HG03095 (cell line): ENCODE measurements around the gene ODC1.
"Not testable (repeated sequence)": the region's sequence is repeated elsewhere in the genome, so short reads cannot be mapped to it uniquely, and the experiment has no call there.

Experiments
- ATAC-seq: cut with Tn5 transposase; IDR thresholded peaks from one replicate; pipeline ENCODE4 v1.9.1; 2021; ENCODE audit warnings: moderate library complexity; ENCODE audit not compliant: unreplicated experiment

Gene ODC1

DNA sequence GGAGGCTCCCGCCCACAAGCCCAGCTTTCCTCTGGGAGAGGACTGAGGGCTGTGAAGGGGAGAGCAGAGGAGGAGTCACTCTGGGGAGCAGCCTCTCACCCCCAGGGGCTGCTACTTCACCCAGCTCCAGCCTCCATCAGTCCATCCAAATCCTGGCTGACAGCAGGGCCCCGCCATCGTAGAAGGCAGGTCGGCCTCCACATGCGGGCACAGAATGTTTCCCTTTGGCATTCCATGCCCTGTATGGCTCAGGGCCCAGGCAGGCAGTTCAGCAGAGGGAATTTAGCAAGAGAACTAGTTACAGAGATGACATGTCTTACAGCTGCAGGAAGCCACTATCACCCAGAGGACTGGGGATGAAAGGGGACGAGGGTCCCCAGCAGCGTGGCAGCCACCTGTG, 6.4 kb upstream of the ODC1 start:
- ATAC-seq, result no peak

DNA sequence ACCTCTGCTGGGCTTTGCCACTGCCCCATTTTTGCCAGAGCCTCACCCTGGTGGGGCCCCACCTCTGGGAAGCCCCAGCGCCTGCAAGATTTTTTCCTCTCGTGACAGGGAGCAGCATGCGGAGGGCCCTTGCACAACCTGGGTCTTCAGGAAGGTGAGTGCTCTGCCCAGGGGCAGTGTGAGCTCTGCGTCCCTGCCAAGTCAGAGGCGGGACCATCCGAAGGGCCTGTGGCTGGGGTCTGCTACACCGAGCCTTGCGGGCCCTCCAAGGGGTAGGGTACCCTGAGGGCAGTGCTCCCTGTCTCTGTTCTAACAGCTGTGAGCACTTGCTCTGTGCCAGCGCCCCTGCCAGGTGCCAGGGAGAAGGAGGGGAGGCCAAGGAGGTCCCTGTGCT, 5.8 kb upstream of the ODC1 start:
- no peak for ATAC-seq

DNA sequence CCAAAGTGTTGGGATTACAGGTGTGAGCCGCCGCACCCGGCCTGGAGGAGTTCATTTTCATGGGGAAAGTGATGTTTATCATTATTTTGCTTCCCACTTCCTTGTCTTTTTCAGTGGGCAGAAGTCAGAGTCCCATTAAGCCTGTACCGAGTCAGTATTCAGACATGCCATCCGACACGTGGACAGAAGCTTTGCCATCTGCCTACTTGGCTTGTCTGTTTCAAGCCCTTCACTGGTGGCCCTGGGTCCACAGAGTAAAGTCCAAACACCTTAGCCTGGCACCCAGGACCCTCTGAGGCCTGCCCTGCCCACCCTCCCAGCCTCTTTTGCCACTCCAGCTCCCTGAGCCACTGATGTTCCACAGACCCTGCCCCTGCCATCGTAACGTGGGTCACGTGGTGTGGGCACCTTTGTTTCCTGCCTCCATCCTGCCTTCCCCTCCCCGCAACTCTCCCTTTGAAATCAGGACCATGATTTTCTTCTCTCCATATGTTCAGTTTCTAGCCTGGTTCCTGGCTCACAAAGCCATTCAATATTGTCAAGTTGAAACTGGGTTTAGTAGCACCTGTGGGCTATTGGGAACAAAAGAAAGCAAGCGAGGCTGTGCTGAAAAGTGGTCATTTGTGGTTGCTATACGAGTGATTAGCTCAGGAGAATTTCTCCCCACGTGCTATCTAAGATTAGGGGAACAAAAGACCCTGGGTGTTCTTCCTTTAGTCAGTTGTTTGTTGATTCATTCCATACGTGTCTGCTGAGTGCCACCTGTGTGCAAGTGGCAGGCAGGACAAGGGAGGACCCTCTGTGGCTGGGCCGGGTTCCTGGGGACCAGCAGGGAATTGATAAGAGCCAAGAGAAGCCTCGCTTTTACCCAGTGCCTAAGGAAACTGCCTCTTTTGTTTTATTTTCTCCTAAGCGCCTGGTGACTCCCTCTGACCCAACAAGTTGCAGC, 5.1 kb upstream of the ODC1 start:
- ATAC-seq, result no peak

DNA sequence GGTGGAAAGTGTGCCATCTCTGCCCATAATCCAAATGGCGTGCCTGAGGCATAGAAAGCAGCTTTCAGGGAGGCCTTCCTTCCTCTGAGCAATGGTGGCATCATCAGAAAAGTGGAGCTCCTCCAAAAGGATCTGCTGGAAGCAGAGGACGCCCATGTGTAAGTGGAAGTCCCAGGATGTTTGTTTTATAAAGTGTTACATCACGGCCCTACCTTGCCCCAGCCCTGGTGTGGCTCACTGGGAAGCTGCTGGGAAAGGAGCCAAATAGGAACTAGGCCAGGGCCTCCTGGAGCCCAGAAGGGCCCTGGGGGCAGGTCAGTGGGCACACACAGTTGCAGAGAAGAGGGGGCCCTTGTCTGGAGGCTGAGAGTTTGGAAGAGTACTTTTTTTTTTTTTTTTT, 4.2 kb upstream of the ODC1 start:
- no peak for ATAC-seq

DNA sequence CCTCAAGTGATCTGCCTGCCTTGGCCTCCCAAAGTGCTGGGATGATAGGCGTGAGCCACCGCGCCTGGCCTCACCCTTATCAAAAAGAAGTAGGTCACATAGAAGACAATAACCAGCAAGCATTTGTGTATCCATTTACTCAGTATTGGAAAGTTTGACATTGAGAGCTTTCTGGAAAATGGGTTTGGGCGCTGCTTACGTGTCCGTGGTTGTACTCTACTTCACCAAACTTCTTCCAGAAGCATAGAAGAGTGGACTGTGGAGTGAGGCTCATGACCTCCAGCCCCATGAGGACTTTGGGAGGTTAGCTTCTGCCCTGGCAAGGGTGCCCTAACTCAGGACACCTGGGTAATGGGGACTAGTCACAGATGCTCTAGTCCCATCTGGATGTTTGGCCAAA, 3.7 kb upstream of the ODC1 start:
- ATAC-seq, result no peak

DNA sequence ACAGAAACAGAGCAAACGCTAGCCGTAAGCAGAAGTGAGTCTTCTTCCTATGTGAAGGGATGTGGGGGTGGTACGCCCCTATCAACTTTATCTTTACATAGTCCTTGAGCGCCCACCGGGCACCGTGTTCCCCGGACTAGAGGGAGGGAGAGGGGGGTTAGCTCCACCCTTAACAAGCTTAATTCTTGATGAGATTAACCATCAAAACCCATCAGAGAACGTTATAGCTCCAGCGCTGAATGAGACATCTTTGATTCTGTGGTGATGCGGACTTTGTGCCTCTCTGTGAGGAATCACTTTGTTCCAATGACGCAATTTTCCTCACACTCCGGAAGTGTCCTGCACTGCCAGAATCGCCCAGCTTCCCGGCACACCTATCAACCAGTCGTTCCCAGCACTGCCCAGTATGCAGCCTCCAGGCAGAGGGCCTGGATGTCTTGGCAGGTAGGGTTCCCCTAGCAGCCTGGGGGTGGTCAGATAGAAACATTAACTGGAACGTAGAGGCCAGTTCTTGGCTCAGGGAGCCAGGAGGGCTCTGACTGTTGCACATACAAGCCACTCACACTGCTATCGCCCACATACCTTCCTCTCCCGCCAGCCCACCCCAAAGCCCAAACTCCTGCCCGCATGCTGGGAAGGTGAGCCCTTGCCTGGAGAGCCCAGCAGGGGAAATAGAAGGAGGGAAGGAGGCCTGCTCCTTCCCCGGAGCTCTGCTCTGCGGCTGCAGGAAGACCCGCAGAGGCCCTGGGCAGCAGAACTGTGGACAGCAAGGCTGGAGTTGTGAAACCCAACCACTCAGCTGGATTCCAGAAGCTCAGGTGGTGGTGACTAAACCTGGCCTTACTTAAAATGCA, 1.9 kb upstream of the ODC1 start:
- no peak for ATAC-seq

DNA sequence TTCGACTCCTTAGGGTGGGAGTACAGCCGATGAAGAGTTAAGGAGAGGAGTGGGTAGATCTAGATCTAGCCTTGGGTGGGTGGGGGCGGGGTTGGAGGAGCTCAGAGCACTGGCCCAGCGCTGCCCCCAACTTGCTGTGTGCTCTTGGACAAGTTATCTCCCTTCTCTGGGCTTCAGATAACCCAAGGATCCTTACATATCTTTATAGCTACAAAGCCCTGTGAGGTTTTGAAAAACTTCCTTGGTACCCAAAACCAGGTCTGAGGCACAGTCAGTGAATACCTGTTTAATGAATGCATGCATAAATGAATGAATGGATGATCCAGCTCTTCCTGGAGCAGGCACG, 1.3 kb upstream of the ODC1 start:
- no peak for ATAC-seq

DNA sequence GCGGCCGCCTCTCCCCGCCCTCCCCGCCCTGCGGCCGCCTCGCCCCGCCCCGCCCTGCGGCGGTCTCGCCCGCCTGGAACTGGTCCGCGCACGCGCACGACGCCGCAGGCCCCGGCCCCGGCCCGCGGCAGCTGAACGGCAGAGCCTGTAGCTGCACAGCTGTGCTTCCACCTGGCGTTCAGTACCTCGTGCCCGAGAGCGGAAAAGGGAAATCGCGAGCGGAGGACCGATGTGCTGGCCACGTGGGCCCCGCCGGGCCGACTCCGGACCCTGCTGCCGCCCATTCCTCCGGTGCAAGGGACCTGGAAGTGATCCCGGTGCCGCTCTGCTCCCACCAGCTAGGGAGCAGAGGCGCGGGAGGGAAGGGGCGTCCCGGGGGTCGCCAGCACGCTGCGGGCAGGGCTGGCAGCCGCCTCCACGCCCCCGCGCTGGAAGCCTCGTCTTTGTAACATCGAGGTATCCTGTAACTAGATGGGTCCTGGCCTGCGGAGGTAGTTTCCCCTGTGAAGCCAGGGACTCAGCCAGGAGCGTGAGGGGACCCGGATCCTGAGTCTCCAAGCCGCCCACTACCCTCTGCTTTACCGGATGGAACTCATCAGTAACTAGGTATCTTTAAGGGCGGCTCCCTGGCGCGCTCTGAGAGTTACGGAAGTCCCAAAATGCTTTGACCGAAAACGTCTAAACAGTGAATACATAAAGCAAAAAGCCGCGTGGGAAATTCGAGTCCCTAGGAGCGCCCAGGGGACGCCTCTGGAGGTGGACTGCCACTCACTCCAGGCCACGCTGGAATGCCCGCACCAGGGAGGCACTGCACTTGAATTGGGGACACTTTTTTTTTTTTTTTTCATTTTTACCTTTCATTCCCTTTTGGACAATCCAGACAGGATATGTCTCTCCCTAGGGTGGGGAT, 704 bp upstream of the ODC1 start:
- peak; percentile 52 for ATAC-seq

DNA sequence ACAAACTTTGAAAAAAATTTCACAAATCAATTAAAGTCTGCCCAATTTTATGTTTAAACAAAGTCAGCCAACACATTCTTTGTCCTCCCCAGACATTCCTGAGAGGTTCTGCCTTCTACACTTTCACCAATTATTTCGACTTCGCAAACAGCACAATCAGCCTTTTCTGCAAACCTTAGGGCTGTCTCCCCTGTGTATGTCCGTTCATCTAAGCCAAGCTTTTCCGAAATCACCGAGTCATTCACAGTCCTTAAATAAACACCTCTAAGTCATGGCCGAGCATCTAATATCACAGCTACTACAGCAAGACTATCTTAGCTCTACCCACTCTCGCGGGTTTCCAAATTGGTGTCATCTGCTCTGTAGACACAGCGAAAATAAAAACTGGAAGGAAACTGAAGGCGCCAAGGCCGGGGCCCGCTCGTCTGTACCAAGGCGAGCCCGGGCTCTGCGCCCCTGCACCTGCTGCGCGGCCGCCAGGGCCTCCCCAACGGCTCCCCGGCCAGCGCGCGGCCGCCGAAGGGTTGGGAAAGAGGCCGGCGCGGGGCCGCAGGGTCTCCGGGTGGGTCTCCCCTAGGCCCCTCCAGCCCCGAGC, 730 bp downstream of the ODC1 start:
- ATAC-seq, result peak; percentile 27

DNA sequence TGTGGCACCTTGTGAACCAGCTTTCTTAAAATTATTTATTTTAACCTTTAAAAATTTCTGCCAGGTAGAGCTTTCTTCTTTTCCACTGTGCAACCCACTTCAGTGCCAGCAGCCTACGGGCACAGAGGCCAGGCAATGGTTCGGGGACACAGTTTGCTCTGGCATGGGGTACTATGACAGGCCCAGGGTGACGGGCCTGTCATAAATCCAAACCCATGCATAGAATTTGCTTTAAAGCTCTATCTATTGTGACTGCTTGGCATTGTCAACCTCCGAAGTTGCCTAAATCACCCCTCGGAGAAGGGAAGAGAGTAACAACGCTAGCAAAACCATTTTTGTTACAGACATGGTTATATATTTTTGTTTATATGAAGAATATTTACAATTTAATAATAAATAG, 1.5 kb downstream of the ODC1 start:
- no peak for ATAC-seq

DNA sequence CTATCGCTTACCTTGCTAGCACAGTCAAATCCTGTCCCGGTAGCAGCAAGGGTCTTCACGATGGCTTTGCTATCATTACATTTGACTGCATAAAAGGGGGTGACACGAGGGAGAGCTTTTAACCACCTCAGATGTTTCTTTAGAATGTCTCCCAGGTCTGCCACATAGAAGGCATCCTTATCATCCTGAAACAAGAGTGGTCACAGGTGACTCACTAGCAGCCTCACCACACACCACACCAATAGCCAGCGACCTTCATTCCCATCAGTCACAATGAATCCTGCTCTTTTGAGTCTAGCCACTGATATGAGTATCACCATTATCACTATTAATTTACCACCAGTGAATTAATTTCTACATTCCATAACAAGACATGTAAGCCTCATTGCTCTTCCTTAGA, 3.7 kb downstream of the ODC1 start:
- ATAC-seq, result no peak

DNA sequence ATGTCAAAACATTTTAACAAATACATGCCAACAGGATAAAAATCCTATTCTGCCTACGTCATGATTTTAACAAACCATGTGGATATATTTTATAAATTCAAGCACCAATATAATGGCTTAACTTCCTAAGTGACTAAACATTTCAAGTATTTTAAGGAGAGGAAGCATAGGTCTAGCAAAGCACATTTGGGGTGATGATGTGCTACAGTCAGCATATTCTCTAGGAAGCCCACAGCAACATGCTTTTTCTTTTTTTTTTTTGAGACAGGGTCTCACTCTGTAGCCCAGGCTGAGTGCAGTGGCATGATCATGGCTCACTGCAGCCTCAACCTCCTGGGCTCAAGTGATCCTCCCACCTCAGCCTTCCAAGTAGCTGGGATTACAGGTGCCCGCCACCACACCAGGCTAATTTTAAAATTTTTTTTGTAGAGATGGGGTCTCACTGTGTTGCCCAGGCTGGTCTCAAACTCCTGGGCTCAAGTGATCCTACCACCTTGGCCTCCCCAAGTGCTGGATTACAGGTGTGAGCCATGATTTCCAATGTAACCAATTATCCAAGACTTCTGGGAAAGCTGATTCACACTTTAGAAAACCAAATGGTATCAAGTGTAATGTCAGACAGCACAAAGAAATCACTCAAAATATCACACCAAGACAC, 5.5 kb downstream of the ODC1 start:
- not testable (repeated sequence) for ATAC-seq

DNA sequence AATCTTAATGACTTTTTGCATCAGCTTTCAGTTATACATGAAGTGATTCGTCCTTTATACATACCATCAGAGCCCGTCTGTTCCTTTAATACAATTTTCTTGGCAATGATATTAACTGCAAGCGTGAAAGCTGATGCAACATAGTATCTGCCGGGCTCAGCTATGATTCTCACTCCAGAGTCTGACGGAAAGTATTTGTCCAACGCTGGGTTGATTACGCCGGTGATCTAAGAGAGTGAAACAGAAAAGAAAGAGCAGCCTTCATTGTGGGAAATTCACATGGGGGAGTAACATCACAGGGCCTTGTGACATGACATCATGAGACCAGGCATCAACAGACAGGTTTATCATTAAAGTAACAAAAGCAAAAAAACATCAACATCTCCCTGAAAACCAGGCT, 6.2 kb downstream of the ODC1 start:
- ATAC-seq, result no peak

DNA sequence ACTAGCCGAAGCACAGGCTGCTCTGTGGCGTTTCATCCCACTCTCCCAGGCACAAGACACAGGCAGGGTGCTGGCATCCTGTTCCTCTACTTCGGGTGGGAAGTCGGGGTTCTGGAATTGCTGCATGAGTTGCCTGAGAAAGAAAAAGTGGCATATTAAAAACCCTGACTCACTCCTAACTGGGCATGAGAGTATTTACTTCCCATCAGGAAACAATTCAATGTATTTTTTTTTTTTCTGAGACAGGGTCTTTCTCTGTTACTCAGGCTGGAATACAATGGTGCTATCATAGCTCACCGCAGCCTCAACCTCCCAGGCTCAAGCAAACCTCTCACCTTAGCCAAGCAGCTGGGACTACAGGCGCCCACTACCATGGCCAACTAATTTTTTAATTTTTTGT, 7.4 kb downstream of the ODC1 start:
- no peak for ATAC-seq

DNA sequence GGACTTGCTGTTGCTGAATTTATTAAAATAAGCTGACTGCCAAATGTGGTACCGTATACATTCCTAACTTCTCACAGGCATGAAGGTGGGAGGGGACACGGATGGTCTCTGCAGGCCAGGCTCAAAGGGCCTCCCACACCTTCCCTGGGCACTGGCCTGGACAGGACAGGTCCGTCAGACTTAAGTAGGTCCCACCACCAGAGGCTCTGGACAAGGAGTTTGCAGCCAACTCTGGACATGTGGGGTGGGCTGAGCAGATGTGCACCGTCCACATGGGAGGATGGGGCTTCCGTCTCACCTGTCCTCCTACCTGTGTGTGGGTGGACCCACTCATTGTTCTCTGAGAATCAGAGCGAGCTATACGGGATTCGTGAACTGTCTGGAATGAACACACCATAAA, 8.2 kb downstream of the ODC1 start:
- ATAC-seq, result no peak

DNA sequence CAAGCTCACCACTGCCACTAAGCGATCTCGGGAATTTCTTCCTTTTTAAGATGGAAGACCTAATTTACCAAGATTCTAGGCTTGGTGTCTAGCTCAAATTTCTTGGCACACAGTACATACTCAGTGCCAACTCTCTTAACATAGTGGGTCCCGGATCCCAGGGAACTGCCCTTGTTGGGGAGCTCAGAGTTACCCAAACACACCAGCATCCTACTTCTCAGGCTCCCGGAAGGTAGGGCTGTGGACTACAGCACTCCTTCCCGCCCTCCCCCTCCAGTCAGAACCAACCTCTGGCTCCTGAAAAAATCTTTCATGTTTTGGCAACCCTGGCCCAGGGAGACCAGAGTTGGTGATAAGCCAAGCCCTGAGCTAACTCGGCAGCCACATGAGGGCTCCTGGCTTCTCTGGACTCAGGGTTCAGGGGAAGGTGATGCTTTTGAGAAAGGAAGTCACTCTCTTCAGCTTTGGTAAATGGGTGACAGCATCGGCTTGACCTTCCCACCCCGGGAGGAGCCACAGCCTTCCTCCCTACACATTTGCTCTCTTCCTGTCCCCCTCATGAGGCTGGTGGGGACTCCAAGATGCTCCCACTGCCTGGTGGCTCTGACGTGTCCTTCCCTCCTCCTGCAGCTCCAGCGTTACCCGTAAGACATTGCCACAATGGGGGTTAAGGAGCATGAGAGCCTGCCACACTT, 8.8 kb downstream of the ODC1 start:
- no peak for ATAC-seq

DNA sequence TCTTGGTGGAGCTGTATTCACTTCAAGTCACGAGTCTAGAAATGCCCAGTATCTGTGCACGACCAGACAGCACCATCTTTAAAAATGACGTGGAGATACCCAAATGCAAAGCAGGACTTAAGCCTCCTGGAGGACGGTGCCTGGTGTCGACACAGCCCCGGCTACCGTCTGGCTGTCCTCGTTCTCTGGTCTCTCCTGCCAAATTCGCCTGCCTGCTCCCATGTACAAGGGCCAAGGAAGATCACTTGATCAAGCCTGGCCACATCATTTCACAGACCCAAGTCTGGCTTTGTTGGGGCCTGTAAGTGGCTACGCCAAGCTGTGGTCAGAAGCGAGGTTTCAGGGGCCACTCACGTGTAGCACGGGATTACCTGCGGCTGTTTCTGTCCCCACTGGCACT, 9.4 kb downstream of the ODC1 start:
- ATAC-seq, result no peak

DNA sequence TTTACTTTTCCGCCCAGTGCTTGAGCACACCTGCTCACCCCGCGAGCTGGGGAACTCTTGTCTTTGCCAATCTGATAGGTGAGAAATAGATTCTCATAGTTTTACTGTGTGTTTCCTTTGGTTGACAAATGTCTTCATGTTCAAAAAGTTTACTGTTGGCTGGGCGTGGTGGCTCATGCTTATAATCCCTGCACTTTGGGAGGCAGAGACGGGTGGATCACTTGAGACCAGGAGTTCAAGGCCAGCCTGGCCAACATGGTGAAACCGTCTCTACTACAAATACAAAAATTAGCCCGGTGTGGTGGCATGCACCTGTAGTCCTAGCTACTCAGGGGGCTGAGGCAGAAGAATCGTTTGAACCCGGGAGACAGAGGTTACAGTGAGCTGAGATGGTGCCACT, 10.3 kb downstream of the ODC1 start:
- no peak for ATAC-seq

DNA sequence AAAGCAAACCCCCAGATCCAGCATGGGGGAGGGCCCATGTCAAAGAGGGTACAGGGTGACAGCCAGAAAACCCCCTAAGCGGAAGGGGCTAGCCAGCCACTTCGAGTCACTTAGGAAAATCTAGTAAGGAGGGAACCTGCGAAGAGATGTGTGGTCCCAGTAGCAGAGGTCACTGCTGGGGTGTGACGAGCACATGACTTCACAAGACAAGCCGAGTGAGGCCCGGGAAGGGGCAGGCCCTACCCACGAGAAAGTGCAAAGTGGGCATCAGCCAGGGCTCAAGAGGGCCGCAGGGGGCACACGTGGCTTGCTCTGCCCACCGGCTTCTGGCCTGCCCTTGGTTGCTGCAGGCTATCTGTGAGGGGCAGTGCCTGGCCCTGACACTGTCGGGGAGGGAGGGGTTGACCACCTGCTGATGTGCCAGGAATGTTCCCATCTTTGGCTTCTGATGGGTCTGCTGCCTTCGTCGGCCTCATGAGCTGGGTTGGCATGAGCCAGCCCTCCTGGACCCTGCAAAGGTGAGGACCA, 11.5 kb downstream of the ODC1 start:
- no peak for ATAC-seq
